ENCODE measurements around the gene MICALL1.

Gene MICALL1

DNA sequence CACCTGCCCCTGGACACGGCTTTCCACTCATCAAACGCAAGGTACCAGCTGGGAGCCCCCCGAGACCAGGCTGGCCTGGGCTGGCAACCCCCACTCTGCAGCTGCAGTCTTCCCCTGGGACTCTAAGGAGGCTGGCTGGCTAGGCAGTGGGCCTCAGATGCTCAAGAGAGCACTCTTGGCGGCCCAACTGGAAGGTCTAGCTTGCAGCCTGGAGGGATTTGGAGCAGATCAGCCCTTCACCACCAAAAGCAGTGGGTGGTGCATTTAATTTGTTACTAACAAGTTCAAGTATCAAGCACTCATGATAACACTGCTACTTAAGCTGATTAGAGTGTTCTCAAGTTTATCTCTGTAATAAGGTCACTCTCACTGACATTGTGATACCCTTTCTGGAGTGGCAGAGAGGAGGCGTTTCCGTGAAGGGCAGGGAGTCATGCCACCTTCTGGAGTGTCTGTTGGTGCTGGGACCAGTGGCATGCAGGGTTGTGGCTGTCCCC is 25.8 kb downstream of the MICALL1 start:
- TF ChIP-seq, protein P1, sequence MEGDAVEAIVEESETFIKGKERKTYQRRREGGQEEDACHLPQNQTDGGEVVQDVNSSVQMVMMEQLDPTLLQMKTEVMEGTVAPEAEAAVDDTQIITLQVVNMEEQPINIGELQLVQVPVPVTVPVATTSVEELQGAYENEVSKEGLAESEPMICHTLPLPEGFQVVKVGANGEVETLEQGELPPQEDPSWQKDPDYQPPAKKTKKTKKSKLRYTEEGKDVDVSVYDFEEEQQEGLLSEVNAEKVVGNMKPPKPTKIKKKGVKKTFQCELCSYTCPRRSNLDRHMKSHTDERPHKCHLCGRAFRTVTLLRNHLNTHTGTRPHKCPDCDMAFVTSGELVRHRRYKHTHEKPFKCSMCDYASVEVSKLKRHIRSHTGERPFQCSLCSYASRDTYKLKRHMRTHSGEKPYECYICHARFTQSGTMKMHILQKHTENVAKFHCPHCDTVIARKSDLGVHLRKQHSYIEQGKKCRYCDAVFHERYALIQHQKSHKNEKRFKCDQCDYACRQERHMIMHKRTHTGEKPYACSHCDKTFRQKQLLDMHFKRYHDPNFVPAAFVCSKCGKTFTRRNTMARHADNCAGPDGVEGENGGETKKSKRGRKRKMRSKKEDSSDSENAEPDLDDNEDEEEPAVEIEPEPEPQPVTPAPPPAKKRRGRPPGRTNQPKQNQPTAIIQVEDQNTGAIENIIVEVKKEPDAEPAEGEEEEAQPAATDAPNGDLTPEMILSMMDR (IDR thresholded peaks at IDR 0.05) = no peak
- H3K27ac ChIP-seq = no peak overlapping the region

DNA sequence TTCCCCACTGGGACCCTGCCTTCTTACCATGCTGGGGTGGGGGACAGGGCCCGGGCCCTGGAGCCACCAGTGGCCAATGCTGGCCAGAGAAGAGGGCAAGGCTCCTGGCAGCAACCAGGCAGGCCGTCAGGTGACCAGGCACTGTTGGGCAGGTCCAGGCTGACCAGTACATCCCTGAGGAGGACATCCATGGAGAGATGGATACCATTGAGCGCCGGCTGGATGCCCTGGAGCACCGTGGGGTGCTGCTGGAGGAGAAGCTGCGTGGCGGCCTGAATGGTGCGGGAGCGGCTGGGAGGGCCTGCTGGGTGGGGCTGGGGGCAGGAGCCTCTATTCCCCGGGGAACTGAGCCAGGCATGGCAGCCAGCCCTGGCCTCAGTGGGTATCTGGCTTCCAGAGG is 26.3 kb downstream of the MICALL1 start:
- Histone ChIP-seq H3K27ac (no peak overlapping the region), H3K4me1 (ENCODE audit: control insufficient read depth in 1 of 2, insufficient read depth in 1 of 2, low read depth in 1 of 2, low read length in 1 of 2) (peaks cover 0 to 7% of the 10 kb centered on the region in 2 experiments), H3K36me3 (peaks cover 52% of the 10 kb centered on the region), H3K4me3 (ENCODE audit: low read depth in 1 of 2, low read length in 1 of 2) (no peak overlapping the region), H3K9me3 (no peaks in the 10 kb centered on the region), H3K27me3 (no peaks in the 10 kb centered on the region)
- TF ChIP-seq, protein P1 (IDR thresholded peaks at IDR 0.05) = no peak

More for the DNA sequence above, 25.8 kb downstream of the MICALL1 start:
- Histone ChIP-seq H3K36me3 (peaks cover 52% of the 10 kb centered on the region), H3K4me3 (ENCODE audit: low read depth in 1 of 2, low read length in 1 of 2) (no peak overlapping the region), H3K27me3 (no peaks in the 10 kb centered on the region), H3K9me3 (no peaks in the 10 kb centered on the region), H3K4me1 (ENCODE audit: control insufficient read depth in 1 of 2, insufficient read depth in 1 of 2, low read depth in 1 of 2, low read length in 1 of 2) (peaks cover 0 to 7% of the 10 kb centered on the region in 2 experiments)

DNA sequence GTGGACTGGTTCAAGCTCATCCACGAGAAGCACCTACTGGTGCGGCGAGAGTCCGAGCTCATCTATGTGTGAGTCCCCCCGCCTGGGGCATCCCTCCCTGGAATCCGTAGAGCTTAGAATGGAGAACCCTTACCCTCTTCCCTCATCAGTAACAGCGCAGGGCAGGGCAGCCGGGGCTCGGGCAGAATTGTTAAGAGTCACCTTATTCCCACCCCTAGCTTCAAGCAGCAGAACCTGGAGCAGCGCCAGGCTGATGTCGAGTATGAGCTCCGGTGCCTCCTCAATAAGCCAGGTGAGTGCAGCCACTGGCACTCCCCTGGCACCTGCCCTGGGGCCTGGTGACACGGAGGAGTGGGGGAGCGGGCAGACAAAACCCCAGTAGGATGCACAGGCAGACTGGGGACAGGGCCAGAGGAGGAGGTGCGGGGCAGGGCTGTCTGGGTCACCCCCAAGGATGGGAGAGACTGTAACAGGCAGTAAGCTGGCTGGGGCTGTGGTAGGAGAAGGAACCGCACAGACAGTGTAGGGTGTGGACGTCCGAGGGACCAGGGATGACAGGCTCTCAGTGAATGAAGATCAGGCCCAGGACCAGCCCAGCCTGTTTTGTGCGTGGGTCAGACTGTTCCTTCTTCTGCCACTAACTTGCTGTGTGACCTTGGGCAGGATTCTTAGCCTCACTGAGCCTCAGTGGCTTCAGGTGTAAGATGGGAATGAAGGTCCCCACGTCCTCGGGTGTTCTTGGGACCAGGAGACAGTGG is 26.9 kb downstream of the MICALL1 start:
- Histone ChIP-seq H3K36me3 (peaks cover 52% of the 10 kb centered on the region), H3K27ac (no peak overlapping the region), H3K4me3 (ENCODE audit: low read depth in 1 of 2, low read length in 1 of 2) (no peak overlapping the region), H3K9me3 (no peaks in the 10 kb centered on the region), H3K27me3 (no peaks in the 10 kb centered on the region), H3K4me1 (ENCODE audit: control insufficient read depth in 1 of 2, insufficient read depth in 1 of 2, low read depth in 1 of 2, low read length in 1 of 2) (peaks cover 0 to 7% of the 10 kb centered on the region in 2 experiments)
- TF ChIP-seq, protein P1 (IDR thresholded peaks at IDR 0.05) = no peak

DNA sequence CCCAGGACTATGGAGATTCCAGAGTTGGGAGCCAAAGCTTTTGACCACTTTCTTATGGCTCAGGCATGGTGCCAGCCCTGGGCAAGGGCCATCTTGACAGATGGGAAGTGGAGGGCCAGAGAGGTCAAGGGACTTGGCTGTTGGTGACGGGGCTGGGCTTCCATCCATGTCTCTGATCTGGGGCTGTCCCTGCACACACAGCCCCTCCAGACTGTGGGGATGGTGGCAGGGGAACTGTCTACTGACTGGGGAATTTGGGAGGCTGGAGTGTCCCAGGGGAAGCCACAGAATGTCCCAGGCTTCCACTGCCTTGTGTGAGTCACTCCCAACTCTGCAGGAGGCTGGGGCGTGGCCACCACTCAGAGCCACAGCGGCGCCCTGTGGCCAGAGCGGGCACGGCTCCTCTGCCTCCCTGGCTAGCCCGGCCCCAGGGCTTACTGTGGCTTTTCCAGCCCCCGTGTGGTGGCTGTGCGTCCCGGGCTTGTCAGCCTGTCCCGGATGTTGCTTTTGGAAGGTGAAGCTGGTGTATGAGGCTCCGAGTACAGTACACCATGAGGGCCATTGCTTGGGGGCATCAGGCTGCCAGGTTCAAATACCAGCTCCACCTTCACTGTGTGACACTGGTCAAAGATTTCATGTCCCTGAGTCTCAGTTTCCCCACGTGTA is 27.7 kb downstream of the MICALL1 start:
- no peaks in the 10 kb centered on the region for H3K27me3 ChIP-seq

DNA sequence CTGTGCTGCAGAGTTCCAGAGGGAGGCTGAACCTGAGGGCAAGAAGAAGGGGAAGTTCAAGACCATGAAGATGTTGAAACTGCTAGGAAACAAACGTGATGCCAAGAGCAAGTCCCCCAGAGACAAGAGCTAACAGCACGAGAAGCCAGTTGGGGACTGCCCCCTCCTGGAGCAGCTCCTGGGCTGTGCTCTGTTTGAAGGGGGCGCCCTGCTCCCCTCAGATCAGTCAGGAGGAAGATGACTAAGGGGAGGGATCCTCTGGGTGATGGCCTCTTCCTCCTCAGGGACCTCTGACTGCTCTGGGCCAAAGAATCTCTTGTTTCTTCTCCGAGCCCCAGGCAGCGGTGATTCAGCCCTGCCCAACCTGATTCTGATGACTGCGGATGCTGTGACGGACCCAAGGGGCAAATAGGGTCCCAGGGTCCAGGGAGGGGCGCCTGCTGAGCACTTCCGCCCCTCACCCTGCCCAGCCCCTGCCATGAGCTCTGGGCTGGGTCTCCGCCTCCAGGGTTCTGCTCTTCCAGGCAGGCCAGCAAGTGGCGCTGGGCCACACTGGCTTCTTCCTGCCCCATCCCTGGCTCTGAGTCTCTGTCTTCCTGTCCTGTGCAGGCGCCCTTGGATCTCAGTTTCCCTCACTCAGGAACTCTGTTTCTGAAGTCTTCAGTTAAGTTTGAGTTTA is 34.7 kb downstream of the MICALL1 start:
- H3K27me3 ChIP-seq = no peaks in the 10 kb centered on the region
- no peaks in the 10 kb centered on the region for H3K4me1 ChIP-seq (ENCODE audit: control insufficient read depth in 1 of 2, insufficient read depth in 1 of 2, low read depth in 1 of 2, low read length in 1 of 2)
- no peaks in the 10 kb centered on the region for H3K9me3 ChIP-seq
- H3K4me3 ChIP-seq (ENCODE audit: low read depth in 1 of 2, low read length in 1 of 2) = no peak overlapping the region
- H3K36me3 ChIP-seq = peaks cover 54% of the 10 kb centered on the region
- peak overlapping the region; percentile 33 for H3K27ac ChIP-seq
- TF ChIP-seq, protein P1 (IDR thresholded peaks at IDR 0.05) = no peak

More for the DNA sequence above, 27.7 kb downstream of the MICALL1 start:
- no peaks in the 10 kb centered on the region for H3K9me3 ChIP-seq
- H3K4me1 ChIP-seq (ENCODE audit: control insufficient read depth in 1 of 2, insufficient read depth in 1 of 2, low read depth in 1 of 2, low read length in 1 of 2) = peaks cover 0 to 7% of the 10 kb centered on the region in 2 experiments
- no peak overlapping the region for H3K4me3 ChIP-seq (ENCODE audit: low read depth in 1 of 2, low read length in 1 of 2)
- TF ChIP-seq, protein P1 (IDR thresholded peaks at IDR 0.05) = peak; percentile 89
- H3K27ac ChIP-seq = no peak overlapping the region
- peaks cover 49% of the 10 kb centered on the region for H3K36me3 ChIP-seq

Data from neutrophil (primary cell).